Measurements from ENCODE around the gene PLEKHS1.
A peak's percentile ranks its signal among the peaks of the same experiment; 100 is the strongest.

PLEKHS1 gene

DNA sequence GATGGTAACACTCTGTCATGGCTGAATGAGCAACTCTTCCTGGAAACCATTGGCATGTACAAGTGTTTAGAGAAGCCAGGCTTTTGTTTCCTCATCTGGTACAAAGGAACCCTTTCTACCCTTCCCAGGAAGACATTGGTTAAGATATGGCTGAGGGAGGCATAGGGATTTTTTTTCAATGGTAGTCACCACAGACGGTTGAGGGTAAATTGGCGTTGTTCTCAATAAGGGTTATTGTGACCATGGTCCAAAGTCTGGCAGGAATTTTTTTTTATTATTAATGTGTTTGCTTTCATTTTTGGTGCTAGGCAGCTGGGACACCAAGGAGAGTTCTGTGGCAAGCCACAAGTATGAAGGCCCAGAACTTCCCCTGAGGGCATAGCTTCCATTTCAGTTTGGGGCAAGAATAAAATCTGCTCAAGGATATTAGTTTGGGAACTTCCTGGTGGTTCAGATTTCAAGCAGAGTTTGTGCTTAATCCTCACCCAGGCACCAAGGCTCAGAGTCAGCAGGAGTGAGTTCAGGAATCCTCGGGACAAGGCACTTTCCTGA lies at the start of gene PLEKHS1:
PLEKHS1 (plus strand) TSS at position 502 of the 552 bp plus-strand sequence. CDS start 3,596 bp downstream, outside the sequence.
- DNase-seq: no peak

DNA sequence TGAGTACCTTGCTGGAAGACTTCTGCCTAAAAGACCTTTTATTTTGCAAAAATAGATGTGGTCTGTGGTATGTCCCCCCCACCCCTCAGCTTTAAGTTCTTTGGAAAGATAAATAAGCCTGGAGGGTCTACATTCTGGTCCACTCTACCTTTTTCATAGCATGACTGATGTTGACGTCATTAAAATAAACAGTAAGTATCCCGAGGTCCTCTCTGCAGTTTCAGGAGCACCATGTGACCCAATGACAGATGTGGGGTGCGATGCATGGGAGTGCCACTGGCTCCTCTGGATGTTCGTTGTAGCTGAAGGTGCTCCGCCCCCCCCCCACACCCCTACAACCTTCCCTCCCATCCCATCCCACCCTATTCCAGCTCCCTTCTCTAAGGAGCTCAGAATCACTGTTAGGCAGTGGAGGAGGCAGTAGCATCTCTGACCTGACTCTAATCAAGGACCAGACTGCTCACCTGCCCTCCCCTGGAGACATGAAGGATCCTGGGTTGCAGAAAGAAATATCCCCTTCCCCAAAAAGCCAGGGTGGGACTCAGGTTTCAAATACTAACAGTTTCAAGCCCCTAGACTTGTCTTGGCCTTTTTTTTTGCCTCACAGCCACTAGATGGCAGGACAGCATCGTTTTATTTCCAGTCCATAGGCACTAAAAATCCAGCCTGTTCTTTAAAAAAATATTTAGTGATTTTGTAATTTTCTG lies 46.7 kb upstream of the PLEKHS1 start:
- peak; percentile 41 for DNase-seq

DNA sequence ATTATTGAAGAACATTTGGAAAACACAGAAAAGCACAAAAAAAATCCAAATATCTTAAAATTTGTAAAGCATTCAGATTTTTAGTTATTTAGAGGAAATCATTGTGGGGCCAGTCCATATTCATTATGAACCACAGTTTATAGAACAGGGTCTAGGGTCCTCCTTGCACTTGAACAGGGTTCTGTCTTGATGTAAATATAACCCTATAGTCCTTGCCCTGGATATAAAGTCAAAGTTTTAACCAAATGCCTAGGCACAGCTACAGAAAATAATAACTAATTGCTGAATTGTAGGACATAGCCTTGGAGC lies 46.2 kb upstream of the PLEKHS1 start:
- peak; percentile 10 for DNase-seq

DNA sequence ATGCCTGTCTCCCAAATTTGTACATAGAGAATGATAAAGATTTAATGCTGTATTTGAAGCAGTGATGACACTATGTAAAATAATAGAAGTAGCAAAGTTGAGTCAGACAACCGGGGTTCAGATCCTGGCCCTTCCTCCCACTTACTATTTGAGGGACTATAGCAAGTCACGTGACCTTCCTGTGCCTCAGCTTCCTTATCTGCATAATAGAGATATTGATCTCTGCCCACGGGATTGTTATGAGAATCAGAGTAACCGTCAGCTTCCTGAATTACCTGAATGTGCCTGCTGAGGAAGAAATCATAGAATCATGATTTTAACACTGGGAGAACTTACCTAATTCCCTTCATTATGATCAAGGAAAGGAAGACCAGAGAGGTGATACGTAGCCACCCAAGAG lies 44.9 kb upstream of the PLEKHS1 start:
- DNase-seq: no peak

DNA sequence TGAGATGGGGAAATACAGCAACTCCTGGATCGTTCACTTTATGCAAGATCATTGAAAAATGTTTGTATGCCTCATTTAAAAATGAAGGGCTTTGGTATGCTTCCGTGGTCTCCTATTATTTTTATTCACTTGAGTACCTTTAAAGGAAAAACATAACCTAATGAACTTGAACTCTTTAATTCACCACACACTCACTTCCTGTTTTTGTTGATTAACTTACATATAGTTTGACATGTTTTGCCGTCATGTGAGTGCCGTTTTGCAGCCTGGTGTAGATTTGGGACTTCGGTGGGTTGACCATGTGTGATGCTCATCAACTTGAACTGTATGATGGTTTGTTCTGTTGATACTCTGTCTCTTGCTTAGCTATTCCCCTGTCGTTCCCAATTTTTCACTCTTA lies 42.8 kb upstream of the PLEKHS1 start:
- no peak for DNase-seq

DNA sequence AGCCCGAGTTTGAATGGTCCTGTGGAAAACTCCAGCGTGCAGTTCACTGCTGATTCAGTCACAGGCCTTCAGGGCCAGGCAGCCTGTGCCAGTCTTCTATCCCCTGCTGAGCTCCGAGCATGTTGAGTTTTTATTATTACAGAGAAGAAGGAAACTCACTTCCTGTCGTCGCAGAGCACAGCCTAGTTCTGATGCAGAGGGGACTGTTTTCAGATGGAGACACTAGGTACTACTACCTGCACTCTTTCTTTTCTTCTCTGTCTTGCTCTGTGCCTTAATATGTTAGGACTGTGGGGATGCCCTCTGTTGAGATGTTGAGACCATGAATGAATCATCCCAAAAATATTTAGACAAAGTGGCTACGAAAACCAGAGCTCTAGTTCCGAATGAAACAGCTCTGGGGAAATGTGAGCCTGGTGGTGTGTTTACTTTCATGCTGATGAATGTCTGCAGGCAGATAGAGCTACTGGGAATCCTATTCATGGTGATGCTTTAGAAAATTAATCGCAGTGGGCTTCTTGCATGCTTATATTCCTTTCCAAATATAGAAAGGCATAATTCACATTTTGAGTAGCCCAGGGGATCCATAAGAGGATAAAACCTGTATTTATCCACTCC lies 42.2 kb upstream of the PLEKHS1 start:
- no peak for DNase-seq

DNA sequence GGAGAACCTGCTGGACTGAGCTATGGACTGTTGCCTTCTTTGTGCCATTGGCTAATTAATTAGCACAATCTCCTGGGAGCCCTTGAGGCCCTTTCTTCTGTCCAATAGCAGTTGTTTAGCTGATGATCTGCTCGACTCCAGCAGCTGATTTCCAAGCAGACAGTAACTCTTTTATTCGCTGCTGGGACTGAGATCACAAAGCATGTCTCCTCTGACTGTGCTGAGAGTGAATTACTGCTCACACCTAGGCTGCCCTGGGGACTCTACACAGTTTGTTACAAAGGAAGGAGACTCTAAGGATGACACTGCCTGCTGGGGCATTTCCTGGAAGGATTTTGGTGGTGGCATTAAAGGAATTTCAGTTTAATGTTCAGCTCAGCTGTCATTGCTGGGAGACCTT lies 40.3 kb upstream of the PLEKHS1 start:
- peak; percentile 54 for DNase-seq

DNA sequence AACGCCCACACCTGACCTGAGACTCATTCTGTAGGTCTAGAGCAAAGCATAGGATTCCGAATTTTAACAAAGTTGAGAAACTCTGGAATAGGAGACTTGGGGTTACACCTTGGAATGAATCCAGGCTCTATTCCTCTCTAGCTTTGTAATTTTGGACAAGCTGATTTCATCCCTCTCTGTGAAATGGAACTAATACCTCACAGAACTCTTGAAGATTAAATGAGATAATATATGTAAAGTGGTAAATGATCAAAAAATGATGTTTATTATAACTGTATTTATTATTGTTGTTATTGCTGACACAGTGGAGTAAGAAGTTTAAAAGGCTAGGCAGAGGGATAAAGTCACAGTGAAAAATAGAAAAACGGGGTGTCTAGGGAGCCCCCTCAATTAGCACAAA lies 39.5 kb upstream of the PLEKHS1 start:
- no peak for DNase-seq

DNA sequence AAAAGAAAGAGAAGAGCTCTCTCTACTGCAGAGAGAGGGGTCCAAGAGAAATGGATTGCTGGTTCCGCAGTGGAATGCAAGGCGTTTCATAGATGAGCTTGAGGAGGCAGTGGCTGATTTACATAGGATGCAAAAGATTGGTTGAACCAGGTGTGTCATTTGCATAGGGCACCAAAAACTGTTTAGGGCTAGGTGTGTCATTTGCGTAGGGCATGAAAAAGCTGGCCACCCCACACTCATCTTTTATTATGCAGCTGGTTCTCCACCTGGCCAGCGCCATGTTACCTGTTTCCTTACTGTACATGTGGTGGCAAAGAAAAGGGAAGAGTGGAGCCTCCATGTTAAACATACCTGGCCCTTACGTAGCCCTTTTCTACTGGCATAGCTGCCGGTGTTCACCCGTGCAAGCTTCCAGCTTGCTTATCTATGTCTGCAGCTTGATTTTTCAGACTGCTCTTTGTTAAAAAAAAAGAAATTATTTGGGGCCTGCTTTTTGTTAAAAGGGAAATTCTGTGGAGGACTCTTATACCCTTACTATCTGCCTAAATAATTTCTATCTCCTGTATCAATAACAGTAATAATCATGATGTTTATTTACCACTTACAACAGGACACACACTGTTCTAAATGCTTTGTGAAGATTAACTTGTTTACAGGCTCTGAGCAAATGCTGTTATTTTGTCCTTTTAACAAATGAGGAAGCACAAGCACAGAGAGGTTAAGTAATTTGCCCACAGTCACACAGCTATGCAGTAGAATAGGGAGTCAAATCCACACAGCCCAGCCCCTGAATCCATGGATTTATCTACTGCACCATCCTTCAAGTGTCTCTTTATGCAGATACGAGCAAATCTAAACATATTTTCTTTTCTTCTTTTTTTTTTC lies 38.5 kb upstream of the PLEKHS1 start:
- no peak for DNase-seq

DNA sequence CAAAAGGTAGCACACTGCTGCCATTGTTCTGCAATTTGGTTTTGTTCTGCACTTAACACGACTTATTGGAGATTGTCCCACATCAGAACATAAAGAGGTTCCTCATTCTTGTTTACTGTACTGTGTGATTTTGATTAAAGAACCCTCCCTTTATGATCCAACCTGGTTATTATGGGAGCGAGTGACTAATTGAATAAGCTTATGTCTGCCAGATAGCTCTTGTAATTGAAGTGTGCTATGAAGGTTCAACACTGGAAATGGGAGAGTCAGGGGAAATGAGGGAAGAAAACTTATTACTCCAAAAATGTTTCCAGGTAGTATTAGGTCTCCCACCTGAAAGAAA lies 37.9 kb upstream of the PLEKHS1 start:
- no peak for DNase-seq

DNA sequence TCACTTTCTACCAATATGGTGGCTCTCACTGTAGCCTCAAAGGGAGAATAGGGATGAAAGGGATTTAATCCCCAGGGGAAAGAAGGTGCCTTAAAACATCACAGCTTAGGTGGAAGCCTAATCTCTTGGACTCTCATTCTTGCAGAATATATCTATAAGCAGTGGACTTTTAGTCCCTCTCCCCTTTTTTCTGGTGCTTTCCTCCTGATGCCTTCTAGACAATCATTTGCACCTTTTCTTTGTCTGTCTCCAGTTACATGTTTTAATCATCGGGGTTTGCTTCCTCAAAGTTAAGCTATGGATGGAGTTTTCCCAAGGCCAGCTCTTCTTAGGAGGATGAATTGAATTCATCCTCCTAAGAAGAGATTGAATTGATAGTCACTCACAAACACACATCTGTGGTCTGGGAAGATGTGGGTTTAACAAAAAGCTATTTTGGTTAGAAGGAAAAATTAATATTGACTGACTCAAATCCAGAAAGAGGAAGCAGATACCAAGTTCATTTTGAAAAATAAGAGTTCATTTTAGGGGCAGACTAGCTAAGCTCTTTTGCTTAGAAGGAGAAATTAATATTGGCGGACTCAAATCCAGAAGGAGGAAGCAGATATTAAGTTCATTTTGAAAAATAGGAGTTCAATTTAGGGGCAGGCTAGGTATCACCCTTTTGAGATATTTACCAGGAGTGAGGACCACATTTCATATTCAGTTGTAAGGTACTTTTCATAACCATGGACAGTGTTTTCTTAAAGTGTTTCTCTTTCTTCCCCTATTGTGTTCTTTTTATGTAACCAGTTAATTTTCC lies 35.2 kb upstream of the PLEKHS1 start:
- no peak for DNase-seq

DNA sequence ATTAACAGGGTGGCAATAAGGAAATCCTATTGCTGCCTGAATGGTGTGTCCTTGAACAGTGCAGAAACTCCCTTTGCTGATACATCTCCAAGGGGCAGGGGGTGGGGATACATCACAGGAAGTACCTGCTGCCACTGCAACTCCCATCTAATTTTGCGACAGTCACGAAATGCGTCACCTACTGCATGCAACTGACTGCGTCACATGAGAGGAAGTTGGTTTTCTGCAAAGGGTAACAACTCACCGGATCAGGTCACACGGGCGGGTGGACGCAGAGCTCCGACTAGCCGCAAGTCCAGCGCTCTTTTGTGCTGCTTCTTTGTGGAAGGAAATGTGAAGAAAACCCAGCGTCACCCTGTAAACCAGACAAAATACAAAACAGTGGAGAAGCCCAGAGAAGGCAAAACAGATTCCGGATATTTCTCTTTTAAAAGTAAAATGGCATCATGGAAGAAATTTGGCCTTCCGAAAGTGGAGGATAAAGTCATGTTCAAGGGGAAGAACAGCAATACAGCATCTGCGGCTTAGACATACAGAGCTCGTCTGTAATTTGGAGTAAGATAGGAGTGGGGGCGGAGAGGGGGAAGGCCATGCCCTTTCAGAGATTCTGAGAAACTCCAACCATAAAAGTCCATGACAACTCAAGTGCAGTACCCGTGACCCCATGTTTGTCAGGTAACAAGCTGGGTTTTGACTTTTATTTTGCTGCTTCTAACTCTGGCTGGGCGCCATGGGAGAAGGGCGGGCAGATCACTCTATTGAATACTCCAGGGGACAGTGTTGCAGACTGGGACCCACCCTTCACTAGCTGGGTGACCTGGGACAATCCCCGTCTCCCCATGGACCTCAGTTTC lies 32.3 kb upstream of the PLEKHS1 start:
- DNase-seq: no peak

DNA sequence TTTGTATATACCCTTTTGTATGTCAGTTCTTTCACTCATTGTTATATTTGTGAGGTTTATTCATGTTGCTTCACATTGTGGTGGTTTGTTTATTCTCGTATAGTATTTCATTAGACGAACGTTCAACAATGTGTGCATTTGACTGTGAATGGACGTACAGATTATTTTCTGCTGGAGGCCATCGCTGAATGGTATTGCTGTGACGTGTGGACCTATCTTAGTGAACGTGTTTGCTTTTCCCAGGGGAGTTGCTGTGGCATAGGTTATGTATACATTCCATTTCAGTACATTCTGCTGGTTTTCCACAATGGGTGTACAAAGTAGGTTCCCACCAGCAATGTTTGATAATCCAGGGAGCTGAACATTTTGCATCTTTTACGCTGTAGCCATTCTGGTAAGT lies 31.1 kb upstream of the PLEKHS1 start:
- DNase-seq: no peak

DNA sequence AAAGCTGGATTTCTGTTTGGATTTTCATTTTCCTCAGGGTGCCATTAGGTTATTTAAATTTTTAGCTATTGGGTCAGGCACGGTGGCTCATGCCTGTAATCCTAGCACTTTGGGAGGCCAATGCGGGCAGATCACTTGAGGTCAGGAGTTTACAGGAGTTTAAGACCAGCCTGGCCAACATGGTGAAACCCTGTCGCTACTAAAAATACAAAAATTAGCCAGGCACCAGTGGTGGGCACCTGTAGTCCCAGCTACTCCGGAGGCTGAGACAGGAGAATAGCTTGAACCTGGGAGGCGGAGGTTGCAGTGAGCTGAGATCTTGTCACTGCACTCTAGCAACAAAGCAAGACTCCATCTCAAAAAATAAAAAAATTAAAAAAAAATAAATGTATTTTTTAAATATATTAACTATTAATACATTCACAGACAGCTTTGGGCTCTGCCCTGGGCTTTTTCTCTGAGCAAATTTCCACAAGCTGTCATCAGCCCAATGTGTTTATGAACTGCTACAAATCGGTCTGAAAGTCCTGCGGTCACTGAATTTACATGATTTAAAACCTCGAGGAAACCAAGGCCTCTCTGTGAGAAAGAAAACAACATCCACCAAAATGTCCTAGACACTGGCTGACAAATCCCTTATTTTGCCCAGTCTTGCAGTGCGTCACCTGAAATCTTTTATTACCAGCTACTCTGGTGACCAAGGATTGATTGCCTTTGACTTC lies 19.2 kb upstream of the PLEKHS1 start:
- no peak for DNase-seq

DNA sequence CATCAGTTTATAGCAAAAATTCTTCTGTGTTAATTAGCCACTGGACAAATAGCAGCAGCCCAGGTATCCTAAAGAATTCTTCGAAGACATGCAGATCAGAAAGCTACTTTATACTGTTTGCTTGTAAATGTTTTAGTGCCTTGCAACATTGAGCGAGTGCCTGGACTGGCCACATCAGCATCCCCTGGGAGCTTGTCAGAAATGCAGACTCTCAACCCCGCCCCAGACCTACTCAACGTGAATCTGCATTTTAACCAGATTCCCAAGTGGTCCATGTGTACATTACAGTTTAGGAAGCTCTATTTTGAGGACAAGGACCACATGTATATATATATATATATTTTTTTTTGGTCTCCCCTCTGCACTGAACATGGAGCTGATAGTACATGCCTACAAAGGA lies 18.5 kb upstream of the PLEKHS1 start:
- DNase-seq: no peak

DNA sequence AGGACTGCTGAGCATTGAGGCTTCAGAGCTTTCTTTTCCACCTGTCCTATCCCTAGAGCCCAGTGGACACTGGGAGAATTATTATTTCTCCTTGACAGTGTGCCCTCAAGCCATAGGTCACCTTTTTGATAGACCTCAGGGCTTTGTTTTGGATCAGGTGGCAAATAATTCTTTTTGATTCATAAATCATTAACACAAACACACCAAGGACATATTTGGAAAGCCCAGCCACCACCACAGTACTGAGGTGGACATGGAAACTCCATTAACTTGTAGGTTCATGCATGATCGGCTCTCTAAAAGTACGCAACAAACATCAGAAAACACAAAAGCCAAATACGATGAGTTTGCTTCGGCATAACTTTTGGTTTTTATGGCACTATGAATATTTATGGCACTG lies 17.8 kb upstream of the PLEKHS1 start:
- DNase-seq: peak; percentile 20

DNA sequence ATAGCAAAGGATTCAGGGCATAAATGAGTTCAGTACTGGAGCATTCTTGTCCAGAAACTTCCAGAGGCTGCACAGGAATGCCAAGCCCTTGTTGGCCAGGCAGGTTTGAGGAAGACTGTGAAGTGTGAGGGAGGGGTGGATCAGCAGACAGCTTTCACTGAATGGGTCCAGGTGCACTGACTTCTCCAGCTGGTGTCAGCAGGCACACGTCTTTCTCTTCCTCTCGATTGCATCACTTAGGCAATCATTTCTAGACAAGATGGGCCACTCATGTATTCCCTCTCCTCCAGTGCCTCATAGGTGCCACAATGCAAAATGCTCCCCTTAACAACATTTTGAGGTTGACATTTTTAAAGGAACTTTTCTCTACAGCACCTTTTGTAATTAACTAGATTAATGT lies 15.6 kb upstream of the PLEKHS1 start:
- no peak for DNase-seq

DNA sequence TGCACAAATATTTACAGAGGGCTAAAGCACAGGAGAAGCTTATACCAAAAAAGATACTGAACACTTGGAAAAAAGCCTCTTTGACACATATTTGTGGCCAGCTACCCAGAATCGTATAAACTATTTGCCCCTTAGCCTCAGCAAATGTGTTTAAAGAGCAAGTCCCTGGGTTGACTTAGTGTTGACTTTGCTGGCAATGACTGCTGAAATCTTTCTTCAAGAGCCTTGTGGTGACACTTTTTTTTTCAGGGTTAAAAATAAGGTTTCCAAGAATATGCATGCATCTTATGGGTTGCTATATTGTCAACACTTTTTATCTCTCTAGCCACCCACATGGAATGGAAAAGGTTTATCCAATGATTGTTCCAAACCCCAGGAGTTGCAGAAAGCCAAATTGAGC lies 14.9 kb upstream of the PLEKHS1 start:
- no peak for DNase-seq

DNA sequence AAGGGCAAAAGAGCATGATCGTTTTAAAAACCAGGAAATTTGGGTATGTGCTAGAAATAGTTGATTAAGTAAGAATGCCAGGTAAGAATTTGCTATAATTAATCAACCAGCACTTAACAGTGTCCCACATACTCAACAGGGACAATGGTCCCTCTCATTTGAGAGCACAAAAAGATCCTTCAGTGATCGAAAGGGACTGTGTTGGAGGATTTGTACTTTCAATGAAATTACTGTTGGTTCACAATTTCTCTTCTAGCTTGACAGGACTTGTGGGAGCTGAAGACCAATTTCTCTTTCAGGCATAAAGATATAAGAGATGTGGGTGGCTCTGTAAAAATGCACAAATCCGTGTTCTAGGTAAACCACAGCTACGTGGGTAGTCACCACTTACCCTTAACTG lies 12.5 kb upstream of the PLEKHS1 start:
- DNase-seq: no peak

DNA sequence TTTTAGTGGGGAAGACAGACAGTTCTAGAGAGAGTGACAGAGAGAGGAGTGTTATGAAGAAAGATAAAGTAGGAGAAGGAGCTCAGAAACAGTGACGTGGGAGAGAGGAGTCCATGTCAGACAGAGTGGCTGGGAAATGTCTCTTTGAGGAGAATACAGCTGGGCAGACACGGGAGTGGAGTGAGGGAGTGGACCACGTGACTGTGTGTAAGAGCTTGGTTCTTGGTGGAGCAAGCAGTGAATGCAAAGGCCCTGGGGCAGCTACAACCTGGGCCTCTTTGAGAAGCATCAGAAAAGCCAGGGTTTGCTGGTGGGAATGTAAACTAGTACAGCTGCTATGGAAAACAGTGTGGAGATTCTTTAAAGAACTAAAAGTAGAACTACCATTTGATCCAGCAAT lies 11.9 kb upstream of the PLEKHS1 start:
- no peak for DNase-seq

DNA sequence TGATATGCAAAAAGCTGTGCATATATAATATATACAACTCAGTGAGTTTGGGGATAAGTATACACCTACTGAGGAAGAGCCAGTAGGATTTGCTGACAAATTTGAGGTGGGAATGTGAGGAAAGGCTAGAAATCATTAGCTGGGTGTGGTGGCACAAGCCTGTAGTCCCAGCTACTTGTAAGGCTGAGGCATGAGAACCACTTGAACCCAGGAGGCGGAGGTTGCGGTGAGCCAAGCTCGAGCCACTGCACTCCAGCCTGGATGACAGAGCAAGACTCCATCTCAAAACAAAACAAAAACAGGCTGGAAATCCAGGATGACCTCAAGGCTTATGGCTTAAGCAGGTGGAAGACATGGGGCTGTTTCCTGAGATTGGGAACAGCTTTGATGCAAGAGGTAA lies 10.6 kb upstream of the PLEKHS1 start:
- DNase-seq: no peak

All from retina (tissue), 1 donor.